T-helper 2 cell treated with Interferon-gamma antibody and Interleukin-4, amounts not matched to agents 5 μg/mL and 100 μg/mL, for 36 hours (primary cell): ENCODE results near the gene RBP3.

ENCODE experiments used
- DNase-seq: peaks from one replicate; pipeline ENCODE4 v3.0.0; 2021; ENCODE audit warnings: low spot score
- H3K27ac Mint-ChIP-seq: one replicate; pipeline ENCODE4 v1.8.0; 2021; ENCODE audit warnings: mild to moderate bottlenecking, mixed read lengths
- H3K27me3 Mint-ChIP-seq: one replicate; pipeline ENCODE4 v1.8.0; 2021; ENCODE audit warnings: low read depth, mixed read lengths
- H3K36me3 Mint-ChIP-seq: one replicate; pipeline ENCODE4 v1.8.0; 2021; ENCODE audit warnings: low read depth, mixed read lengths
- H3K4me1 Mint-ChIP-seq: one replicate; pipeline ENCODE4 v1.8.0; 2021; ENCODE audit warnings: low read depth, mixed read lengths
- H3K4me3 Mint-ChIP-seq: one replicate; pipeline ENCODE4 v1.8.0; 2022; ENCODE audit warnings: mild to moderate bottlenecking, moderate library complexity, mixed read lengths
- H3K9me3 Mint-ChIP-seq: one replicate; pipeline ENCODE4 v1.8.0; 2021; ENCODE audit warnings: mixed read lengths

RBP3 gene

DNA sequence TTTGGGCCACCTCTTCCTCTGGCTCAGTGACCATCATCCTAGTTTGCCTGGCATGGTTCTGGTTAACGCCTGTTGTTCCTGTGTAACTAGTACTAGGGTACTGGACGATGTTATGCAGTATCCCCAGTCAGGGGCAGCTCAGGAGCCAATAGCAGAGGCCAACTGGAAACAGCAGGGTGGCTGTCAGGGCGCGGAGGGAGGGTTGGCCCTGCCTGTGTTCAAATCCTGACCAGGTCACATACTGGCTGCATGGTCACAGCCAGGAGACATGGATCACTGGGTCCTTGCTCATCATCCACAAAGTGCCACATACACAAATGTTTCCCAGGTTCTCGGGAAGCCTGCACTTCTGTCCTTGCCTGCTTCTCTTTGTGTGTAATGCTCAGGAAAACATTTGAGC is 12.3 kb upstream of the RBP3 start:
- no peaks in the 10 kb centered on the region for H3K36me3 Mint-ChIP-seq
- no peak for DNase-seq
- H3K27me3 Mint-ChIP-seq, result peaks cover 35% of the 10 kb centered on the region
- no peak overlapping the region for H3K27ac Mint-ChIP-seq
- no peak overlapping the region for H3K4me3 Mint-ChIP-seq
- no peaks in the 10 kb centered on the region for H3K9me3 Mint-ChIP-seq
- H3K4me1 Mint-ChIP-seq, result no peaks in the 10 kb centered on the region

DNA sequence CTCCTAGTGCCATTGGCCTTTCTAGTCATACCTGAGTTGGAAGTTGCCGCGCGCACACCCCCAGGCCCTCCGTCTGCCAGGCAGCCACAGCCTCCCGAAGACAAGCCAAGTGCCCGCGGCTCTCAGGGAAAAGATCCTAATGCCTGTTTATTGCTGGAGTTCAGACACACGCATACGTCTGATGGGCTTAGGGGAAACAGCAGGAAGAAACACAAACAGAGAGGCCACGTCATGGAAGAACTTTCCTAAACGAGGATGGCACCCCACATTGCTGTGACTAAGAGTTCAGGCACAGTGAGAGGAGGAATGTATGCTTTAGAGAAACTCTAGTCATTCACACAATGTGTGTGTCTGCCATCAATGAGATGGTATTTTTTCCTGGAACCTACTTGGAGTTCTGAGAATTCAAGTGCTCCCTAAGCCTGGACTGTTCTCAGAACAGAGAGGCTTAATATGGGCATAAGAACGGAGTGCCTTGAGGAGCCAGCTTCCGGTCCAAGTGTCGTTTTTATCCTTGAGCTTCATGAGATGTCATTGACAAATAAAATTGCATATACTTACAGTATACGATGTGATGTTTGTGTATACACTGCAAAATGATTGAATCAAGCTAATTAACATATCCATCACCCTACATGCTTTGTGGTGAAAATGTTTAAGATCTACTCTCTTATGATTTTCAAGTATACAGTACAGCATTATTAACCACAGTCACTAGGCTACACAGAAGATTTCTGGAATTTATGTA is 11.6 kb upstream of the RBP3 start:
- Mint-ChIP-seq H3K9me3 (no peaks in the 10 kb centered on the region), H3K4me3 (no peak overlapping the region), H3K27ac (peak overlapping the region; percentile 28), H3K36me3 (no peaks in the 10 kb centered on the region), H3K4me1 (no peaks in the 10 kb centered on the region), H3K27me3 (peaks cover 35% of the 10 kb centered on the region)
- DNase-seq, result no peak

DNA sequence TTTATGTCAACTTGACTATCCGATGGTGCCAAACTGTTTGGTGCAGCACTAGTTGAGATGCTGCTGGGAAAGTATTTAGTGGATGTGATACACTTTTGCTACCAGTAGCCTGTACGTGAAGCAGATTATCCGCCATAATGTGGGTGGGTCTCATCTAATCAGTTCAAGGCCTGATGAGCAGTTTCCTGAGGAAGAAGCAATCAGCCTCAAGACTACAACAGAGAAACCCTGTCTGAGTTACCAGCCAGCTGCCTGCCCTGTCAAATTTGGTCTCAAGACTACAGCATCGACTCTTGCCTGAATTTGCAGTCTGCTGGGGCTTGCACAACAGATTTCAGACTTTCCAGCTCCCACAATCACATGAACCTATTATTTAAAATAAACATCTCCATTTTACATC is 10.9 kb upstream of the RBP3 start:
- no peaks in the 10 kb centered on the region for H3K9me3 Mint-ChIP-seq
- H3K4me1 Mint-ChIP-seq, result no peaks in the 10 kb centered on the region
- no peak for DNase-seq
- H3K36me3 Mint-ChIP-seq, result no peaks in the 10 kb centered on the region
- no peak overlapping the region for H3K27ac Mint-ChIP-seq
- no peak overlapping the region for H3K4me3 Mint-ChIP-seq
- H3K27me3 Mint-ChIP-seq, result peaks cover 35% of the 10 kb centered on the region

DNA sequence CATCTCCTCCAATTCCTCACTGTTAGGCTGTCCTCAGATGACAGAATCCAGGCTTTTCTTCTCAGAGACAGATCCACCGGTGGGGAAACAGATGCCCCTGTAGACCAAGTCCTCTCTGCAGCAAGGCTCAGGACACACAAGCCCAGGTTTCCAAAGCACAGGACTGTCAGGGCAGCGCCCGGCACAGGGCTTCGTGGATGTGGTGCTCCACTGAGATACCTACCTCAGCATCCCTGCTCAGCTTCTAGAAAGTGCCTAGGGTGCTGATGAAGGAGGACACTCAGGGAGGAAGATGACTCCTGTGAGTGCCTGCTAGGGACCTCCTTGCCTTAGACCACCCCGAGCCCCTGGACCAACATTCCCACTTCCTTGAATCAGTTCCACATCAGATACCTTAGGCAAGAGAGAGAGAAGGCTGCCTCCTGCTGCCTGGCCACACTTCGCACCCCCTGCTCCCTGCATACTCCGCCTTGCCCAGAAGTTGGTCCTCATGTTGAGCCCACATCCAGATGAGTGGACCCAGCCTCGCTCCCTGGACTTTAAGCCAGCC is 8.9 kb upstream of the RBP3 start:
- Mint-ChIP-seq H3K4me3 (no peak overlapping the region), H3K36me3 (no peaks in the 10 kb centered on the region), H3K9me3 (no peaks in the 10 kb centered on the region), H3K4me1 (no peaks in the 10 kb centered on the region), H3K27ac (no peak overlapping the region), H3K27me3 (peaks cover 33% of the 10 kb centered on the region)
- no peak for DNase-seq

DNA sequence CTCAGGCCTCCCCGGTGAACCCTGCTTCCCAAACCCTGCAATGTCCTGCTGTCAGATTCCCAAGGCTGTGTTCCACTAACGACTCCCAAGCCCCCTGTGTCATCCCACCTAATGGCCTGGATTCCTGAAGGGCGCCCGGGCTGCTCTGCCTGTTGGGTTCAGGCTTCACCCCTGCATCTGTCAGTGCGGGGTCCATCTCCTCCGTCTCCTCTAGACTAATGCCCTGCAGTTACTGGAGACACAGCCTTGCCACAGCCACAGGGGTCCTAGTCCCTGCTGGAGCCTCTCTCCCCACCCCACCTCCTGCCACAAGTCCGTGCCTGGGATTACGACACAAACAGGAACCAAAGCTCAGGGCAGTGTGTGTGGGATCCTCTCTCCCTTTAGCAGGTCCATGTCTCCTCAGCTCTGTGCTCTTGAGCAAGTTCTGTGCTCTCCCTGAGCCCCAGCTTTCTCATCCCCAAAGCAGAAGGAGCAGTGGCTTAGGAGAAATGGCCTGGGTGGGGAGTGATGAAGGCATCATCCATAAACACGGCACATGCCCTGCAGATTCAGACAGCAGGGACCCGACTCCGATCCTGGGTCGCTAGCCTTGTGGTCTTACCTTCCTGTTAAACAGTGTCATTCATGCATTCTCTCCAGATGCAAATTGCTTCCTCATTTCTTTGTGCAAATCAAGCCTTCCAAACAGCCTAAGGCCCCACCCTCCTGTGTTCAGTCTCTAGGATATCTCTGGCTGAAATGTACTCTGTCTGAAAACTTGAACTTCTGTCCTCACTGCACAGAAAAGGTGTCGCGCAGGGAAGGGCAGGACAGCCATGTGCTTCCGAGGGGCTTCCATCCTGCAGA is 8.2 kb upstream of the RBP3 start:
- no peaks in the 10 kb centered on the region for H3K9me3 Mint-ChIP-seq
- DNase-seq, result no peak
- H3K27me3 Mint-ChIP-seq, result peaks cover 29% of the 10 kb centered on the region
- H3K4me1 Mint-ChIP-seq, result no peaks in the 10 kb centered on the region
- no peaks in the 10 kb centered on the region for H3K36me3 Mint-ChIP-seq
- no peak overlapping the region for H3K27ac Mint-ChIP-seq
- H3K4me3 Mint-ChIP-seq, result no peak overlapping the region

DNA sequence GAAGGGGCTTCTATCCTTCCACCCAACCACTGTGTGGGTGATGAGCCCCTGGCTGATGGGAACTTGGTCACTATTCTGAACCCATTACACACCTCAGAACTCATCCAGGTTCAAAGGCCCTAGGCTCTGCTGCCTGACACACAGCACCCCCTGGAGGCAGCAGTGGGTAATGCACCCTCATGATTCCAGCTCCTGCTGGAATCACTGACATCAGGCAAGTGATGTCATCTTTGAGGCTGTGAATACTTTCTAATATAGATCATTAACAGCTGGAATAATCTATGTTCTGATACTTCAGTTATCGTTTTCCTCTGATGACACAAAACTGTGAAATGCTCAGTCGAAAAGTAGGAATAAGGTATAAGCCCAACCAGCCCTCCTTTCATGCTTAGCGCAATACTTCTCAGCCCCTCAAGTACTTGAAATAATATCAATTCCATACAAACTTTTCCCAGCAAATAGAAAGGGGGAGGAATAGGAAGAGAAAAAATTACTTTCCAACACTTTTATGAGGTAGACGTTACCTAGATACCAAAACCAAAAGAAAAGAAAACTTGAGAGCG is 7.5 kb upstream of the RBP3 start:
- Mint-ChIP-seq H3K27ac (no peak overlapping the region), H3K9me3 (no peaks in the 10 kb centered on the region), H3K4me1 (no peaks in the 10 kb centered on the region), H3K36me3 (no peaks in the 10 kb centered on the region), H3K4me3 (no peak overlapping the region), H3K27me3 (peaks cover 30% of the 10 kb centered on the region)
- peak; percentile 53 for DNase-seq

DNA sequence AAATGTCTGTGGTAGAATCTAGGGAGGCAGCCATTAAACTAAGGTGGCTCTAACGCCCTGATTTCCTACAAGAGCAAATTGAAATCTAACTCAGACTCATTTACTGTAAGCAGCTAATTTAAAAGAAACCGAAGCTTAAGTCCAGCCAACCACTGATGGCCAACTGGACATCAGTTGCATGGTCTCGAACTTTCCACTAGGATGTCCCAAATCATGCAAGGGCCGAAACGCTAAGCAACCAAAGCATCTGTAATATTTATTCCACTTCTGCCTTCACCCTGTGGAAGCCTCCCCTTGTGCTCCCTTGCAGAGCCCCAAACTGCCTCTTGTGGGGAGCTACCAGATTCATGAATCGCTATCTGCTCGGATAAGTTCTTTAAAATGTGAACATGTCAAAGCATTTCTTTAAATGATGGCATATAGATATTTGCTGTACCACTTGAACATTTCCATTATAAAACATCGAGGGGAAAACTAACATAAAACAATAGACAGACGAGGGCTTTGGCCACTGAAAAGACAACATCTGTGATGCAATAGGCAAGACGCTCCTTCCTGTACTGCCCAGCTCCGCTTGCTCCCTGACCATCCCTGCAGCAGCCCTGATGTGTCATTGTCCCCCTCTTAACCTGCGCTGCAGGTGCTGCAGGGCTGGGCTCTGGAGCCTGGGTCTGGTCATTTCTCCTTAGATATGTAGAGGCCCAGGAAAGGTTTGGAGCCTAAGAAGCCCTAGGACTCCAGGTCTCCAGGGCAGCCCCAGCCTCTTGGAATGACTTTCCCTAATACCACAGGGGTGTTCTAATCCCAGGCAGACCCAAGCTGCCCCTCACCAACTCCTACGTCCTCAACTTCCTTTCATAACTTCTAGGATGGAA is 2.9 kb upstream of the RBP3 start:
- Mint-ChIP-seq H3K4me3 (no peak overlapping the region), H3K4me1 (no peaks in the 10 kb centered on the region), H3K27me3 (peaks cover 8% of the 10 kb centered on the region), H3K36me3 (no peaks in the 10 kb centered on the region), H3K9me3 (no peaks in the 10 kb centered on the region), H3K27ac (no peak overlapping the region)
- no peak for DNase-seq

DNA sequence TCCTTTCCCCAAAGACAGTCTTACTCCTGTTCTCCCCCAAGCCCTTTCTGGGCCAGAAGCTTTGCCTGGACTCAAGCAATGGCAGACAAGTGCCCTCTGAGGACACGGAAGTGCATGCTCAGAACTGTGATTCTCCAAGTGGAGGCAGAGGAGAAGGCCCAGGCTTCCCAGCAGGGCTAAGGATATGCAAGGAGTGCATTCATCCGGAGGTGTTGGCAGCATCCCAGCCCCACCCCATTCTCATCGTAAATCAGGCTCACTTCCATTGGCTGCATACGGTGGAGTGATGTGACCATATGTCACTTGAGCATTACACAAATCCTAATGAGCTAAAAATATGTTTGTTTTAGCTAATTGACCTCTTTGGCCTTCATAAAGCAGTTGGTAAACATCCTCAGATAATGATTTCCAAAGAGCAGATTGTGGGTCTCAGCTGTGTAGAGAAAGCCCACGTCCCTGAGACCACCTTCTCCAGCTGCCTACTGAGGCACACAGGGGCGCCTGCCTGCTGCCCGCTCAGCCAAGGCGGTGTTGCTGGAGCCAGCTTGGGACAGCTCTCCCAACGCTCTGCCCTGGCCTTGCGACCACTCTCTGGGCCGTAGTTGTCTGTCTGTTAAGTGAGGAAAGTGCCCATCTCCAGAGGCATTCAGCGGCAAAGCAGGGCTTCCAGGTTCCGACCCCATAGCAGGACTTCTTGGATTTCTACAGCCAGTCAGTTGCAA is 1.4 kb upstream of the RBP3 start:
- H3K27ac Mint-ChIP-seq, result no peak overlapping the region
- H3K36me3 Mint-ChIP-seq, result no peaks in the 10 kb centered on the region
- H3K4me1 Mint-ChIP-seq, result no peaks in the 10 kb centered on the region
- H3K27me3 Mint-ChIP-seq, result peaks cover 6% of the 10 kb centered on the region
- no peak overlapping the region for H3K4me3 Mint-ChIP-seq
- no peak for DNase-seq
- H3K9me3 Mint-ChIP-seq, result no peaks in the 10 kb centered on the region

DNA sequence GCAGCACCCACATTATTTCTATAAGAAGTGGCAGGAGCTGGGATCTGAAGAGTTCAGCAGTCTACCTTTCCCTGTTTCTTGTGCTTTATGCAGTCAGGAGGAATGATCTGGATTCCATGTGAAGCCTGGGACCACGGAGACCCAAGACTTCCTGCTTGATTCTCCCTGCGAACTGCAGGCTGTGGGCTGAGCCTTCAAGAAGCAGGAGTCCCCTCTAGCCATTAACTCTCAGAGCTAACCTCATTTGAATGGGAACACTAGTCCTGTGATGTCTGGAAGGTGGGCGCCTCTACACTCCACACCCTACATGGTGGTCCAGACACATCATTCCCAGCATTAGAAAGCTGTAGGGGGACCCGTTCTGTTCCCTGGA is 874 bp upstream of the RBP3 start:
- H3K27ac Mint-ChIP-seq, result no peak overlapping the region
- peaks cover 6% of the 10 kb centered on the region for H3K27me3 Mint-ChIP-seq
- no peaks in the 10 kb centered on the region for H3K4me1 Mint-ChIP-seq
- H3K4me3 Mint-ChIP-seq, result no peak overlapping the region
- no peaks in the 10 kb centered on the region for H3K36me3 Mint-ChIP-seq
- no peak for DNase-seq
- H3K9me3 Mint-ChIP-seq, result no peaks in the 10 kb centered on the region

DNA sequence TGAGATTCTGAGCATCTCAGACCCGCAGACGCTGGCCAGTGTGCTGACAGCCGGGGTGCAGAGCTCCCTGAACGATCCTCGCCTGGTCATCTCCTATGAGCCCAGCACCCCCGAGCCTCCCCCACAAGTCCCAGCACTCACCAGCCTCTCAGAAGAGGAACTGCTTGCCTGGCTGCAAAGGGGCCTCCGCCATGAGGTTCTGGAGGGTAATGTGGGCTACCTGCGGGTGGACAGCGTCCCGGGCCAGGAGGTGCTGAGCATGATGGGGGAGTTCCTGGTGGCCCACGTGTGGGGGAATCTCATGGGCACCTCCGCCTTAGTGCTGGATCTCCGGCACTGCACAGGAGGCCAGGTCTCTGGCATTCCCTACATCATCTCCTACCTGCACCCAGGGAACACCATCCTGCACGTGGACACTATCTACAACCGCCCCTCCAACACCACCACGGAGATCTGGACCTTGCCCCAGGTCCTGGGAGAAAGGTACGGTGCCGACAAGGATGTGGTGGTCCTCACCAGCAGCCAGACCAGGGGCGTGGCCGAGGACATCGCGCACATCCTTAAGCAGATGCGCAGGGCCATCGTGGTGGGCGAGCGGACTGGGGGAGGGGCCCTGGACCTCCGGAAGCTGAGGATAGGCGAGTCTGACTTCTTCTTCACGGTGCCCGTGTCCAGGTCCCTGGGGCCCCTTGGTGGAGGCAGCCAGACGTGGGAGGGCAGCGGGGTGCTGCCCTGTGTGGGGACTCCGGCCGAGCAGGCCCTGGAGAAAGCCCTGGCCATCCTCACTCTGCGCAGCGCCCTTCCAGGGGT is 703 bp downstream of the RBP3 start:
- no peaks in the 10 kb centered on the region for H3K36me3 Mint-ChIP-seq
- no peak overlapping the region for H3K4me3 Mint-ChIP-seq
- H3K27me3 Mint-ChIP-seq, result peaks cover 2% of the 10 kb centered on the region
- DNase-seq, result no peak
- H3K9me3 Mint-ChIP-seq, result no peaks in the 10 kb centered on the region
- no peak overlapping the region for H3K27ac Mint-ChIP-seq
- H3K4me1 Mint-ChIP-seq, result no peaks in the 10 kb centered on the region

DNA sequence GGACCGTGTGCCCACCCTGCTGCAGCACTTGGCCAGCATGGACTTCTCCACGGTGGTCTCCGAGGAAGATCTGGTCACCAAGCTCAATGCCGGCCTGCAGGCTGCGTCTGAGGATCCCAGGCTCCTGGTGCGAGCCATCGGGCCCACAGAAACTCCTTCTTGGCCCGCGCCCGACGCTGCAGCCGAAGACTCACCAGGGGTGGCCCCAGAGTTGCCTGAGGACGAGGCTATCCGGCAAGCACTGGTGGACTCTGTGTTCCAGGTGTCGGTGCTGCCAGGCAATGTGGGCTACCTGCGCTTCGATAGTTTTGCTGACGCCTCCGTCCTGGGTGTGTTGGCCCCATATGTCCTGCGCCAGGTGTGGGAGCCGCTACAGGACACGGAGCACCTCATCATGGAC is 1.4 kb downstream of the RBP3 start:
- no peaks in the 10 kb centered on the region for H3K9me3 Mint-ChIP-seq
- H3K27me3 Mint-ChIP-seq, result peaks cover 2% of the 10 kb centered on the region
- H3K4me1 Mint-ChIP-seq, result no peaks in the 10 kb centered on the region
- H3K27ac Mint-ChIP-seq, result no peak overlapping the region
- DNase-seq, result no peak
- no peak overlapping the region for H3K4me3 Mint-ChIP-seq
- no peaks in the 10 kb centered on the region for H3K36me3 Mint-ChIP-seq

DNA sequence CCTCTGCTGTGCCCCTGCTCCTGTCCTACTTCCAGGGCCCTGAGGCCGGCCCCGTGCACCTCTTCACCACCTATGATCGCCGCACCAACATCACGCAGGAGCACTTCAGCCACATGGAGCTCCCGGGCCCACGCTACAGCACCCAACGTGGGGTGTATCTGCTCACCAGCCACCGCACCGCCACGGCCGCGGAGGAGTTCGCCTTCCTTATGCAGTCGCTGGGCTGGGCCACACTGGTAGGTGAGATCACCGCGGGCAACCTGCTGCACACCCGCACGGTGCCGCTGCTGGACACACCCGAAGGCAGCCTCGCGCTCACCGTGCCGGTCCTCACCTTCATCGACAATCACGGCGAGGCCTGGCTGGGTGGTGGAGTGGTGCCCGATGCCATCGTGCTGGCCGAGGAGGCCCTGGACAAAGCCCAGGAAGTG is 1.8 kb downstream of the RBP3 start:
- no peak for DNase-seq
- Mint-ChIP-seq H3K27me3 (peaks cover 2% of the 10 kb centered on the region), H3K36me3 (no peaks in the 10 kb centered on the region), H3K4me3 (no peak overlapping the region), H3K27ac (no peak overlapping the region), H3K9me3 (no peaks in the 10 kb centered on the region), H3K4me1 (no peaks in the 10 kb centered on the region)
